Trophoblast cell (in vitro differentiated cells and primary cell): ENCODE results near the gene RAD51C.
"Not testable (repeated sequence)": the region's sequence is repeated elsewhere in the genome, so short reads cannot be mapped to it uniquely, and the experiment has no call there.

Experiments used
- DNase-seq, 2 donors: peaks; one replicate each; pipeline ENCODE4 v3.0.0-alpha.2; 2016
- H2AFZ ChIP-seq: 2 replicates; pipeline ENCODE4 v1.6.1; 2013; ENCODE audit warnings: low read length, moderate library complexity, mild to moderate bottlenecking; ENCODE audit not compliant: insufficient read depth, poor library complexity
- H2AK5ac ChIP-seq: 2 replicates; pipeline ENCODE4 v1.6.1; 2013; ENCODE audit warnings: mild to moderate bottlenecking, low read length
- H2BK120ac ChIP-seq: 2 replicates; pipeline ENCODE4 v1.6.1; 2013; ENCODE audit warnings: low read length, mild to moderate bottlenecking, moderate library complexity; ENCODE audit not compliant: insufficient read depth, poor library complexity
- H2BK12ac ChIP-seq: 2 replicates; pipeline ENCODE4 v1.6.1; 2013; ENCODE audit warnings: mild to moderate bottlenecking, low read length, moderate library complexity
- H2BK5ac ChIP-seq: 2 replicates; pipeline ENCODE4 v1.6.1; 2013; ENCODE audit warnings: low read length, low read depth, moderate library complexity, mild to moderate bottlenecking; ENCODE audit not compliant: poor library complexity
- H3K14ac ChIP-seq: 2 replicates; pipeline ENCODE4 v1.6.1; 2013; ENCODE audit warnings: mild to moderate bottlenecking, low read length
- H3K18ac ChIP-seq: 2 replicates; pipeline ENCODE4 v1.6.1; 2013; ENCODE audit warnings: mild to moderate bottlenecking, low read length
- H3K23ac ChIP-seq: 2 replicates; pipeline ENCODE4 v1.6.1; 2013; ENCODE audit warnings: low read length
- H3K27ac ChIP-seq: 2 replicates; pipeline ENCODE4 v1.5.1; 2013; ENCODE audit warnings: low read depth, mild to moderate bottlenecking, inconsistent platforms, low read length, moderate library complexity
- H3K27me3 ChIP-seq: 2 replicates; pipeline ENCODE4 v1.6.1; 2013; ENCODE audit warnings: inconsistent platforms, mild to moderate bottlenecking, low read length, moderate library complexity; ENCODE audit not compliant: insufficient read depth
- H3K36me3 ChIP-seq, 2 experiments: 1 replicate in 1 of 2; 2 replicates in 1 of 2; pipeline ENCODE4 v1.6.1; 2013; ENCODE audit warnings: low read length in 2 of 2, mild to moderate bottlenecking in 2 of 2, moderate library complexity in 1 of 2; ENCODE audit not compliant: insufficient read depth in 2 of 2, control insufficient read depth in 1 of 2
- H3K4ac ChIP-seq: 2 replicates; pipeline ENCODE4 v1.6.1; 2013; ENCODE audit warnings: low read depth, mild to moderate bottlenecking, low read length, moderate library complexity
- H3K4me1 ChIP-seq, 2 experiments: 1 replicate in 1 of 2; 2 replicates in 1 of 2; pipeline ENCODE4 v1.6.1; 2013; ENCODE audit warnings: low read length in 2 of 2, mild to moderate bottlenecking in 2 of 2, moderate library complexity in 1 of 2; ENCODE audit not compliant: insufficient read depth in 2 of 2, control insufficient read depth in 1 of 2
- H3K4me2 ChIP-seq: 2 replicates; pipeline ENCODE4 v1.6.1; 2013; ENCODE audit warnings: inconsistent platforms, mild to moderate bottlenecking, low read length, moderate library complexity
- H3K4me3 ChIP-seq: 2 replicates; pipeline ENCODE4 v1.5.1; 2013; ENCODE audit warnings: mild to moderate bottlenecking, low read depth, low read length, inconsistent platforms
- H3K79me1 ChIP-seq: one replicate; pipeline ENCODE4 v1.6.1; 2013; ENCODE audit warnings: low read length
- H3K79me2 ChIP-seq: 2 replicates; pipeline ENCODE4 v1.6.1; 2013; ENCODE audit warnings: low read length, mild to moderate bottlenecking; ENCODE audit not compliant: control insufficient read depth, insufficient read depth, poor library complexity
- H3K9ac ChIP-seq: 2 replicates; pipeline ENCODE4 v1.6.1; 2013; ENCODE audit warnings: mild to moderate bottlenecking, low read length
- H3K9me3 ChIP-seq: 2 replicates; pipeline ENCODE4 v1.6.1; 2013; ENCODE audit warnings: low read depth, mild to moderate bottlenecking, control low read depth, inconsistent platforms, low read length; ENCODE audit not compliant: insufficient read depth
- H4K12ac ChIP-seq: 2 replicates; pipeline ENCODE4 v1.6.1; 2013; ENCODE audit warnings: low read depth, mild to moderate bottlenecking, low read length, moderate library complexity
- H4K8ac ChIP-seq: 2 replicates; pipeline ENCODE4 v1.6.1; 2013; ENCODE audit warnings: low read depth, mild to moderate bottlenecking, low read length, moderate library complexity
- H4K91ac ChIP-seq: one replicate; pipeline ENCODE4 v1.6.1; 2013; ENCODE audit warnings: low read depth, mild to moderate bottlenecking, low read length, moderate library complexity
- WGBS: extraction: QIAGEN DNeasy Blood & Tissue Kit; methylation state at CpG from one replicate; pipeline ENCODE4 v1.1.7; 2013; ENCODE audit warnings: missing lambda C conversion rate; ENCODE audit not compliant: insufficient read length, insufficient coverage; ENCODE audit errors: extremely low coverage; 5-methylcytosine and 5-hydroxymethylcytosine counted together

The RAD51C gene

GRCh38 chr17:58684462-58684861 lies 7.9 kb upstream of the RAD51C start:
- not testable (repeated sequence) for H2BK12ac ChIP-seq, H3K79me2 ChIP-seq, H4K91ac ChIP-seq, H3K4ac ChIP-seq, H3K36me3 ChIP-seq, H3K18ac ChIP-seq, H3K4me2 ChIP-seq, H3K79me1 ChIP-seq, H3K14ac ChIP-seq, H2BK120ac ChIP-seq, H4K8ac ChIP-seq, DNase-seq, H2AK5ac ChIP-seq, H3K4me3 ChIP-seq, H2AFZ ChIP-seq, H2BK5ac ChIP-seq, H3K4me1 ChIP-seq, H3K27ac ChIP-seq, H3K9me3 ChIP-seq, H4K12ac ChIP-seq, H3K9ac ChIP-seq, H3K23ac ChIP-seq, H3K27me3 ChIP-seq
- WGBS, result no CpG with 5 or more reads among the region's 6 CpGs

DNA sequence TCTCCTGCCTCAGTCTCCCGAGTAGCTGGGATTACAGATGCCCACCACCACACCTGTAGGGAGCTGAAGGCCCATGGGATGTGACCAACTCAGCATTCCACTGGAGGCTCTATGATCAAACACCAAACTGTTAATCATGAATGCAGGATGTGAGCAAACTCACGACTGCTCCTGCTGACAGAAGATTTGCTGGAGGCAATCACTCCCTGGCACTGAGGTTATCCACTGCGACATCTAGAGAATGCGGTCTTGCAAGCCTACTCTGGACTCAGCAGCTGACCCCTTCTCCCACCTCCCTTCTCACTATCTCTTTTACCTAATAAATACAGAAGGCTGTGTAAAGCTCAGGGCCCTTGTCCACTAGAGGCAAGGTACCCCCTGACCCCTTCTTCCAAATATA lies 5.4 kb upstream of the RAD51C start:
- Histone ChIP-seq H3K4ac (no peak overlapping the region), H3K4me1 (peaks cover 4 to 8% of the 10 kb centered on the region in 2 experiments), H3K36me3 (no peaks in the 10 kb centered on the region), H2BK12ac (peak overlapping the region; percentile 84), H3K27ac (peak overlapping the region; percentile 8), H3K9ac (no peak overlapping the region), H3K79me2 (no peaks in the 10 kb centered on the region), H4K8ac (no peak overlapping the region), H3K14ac (no peak overlapping the region), H2BK120ac (no peak overlapping the region), H2AK5ac (no peak overlapping the region), H2AFZ (no peak overlapping the region), H3K23ac (no peak overlapping the region), H3K18ac (no peak overlapping the region), H3K9me3 (no peaks in the 10 kb centered on the region), H3K79me1 (peaks cover 4% of the 10 kb centered on the region), H4K12ac (no peak overlapping the region), H3K27me3 (no peaks in the 10 kb centered on the region), H3K4me2 (peak overlapping the region; percentile 14), H4K91ac (no peak overlapping the region), H2BK5ac (no peak overlapping the region), H3K4me3 (no peak overlapping the region)
- DNase-seq, result peak; percentile 91 to 93
- WGBS, result no CpG with 5 or more reads among the region's 4 CpGs

DNA sequence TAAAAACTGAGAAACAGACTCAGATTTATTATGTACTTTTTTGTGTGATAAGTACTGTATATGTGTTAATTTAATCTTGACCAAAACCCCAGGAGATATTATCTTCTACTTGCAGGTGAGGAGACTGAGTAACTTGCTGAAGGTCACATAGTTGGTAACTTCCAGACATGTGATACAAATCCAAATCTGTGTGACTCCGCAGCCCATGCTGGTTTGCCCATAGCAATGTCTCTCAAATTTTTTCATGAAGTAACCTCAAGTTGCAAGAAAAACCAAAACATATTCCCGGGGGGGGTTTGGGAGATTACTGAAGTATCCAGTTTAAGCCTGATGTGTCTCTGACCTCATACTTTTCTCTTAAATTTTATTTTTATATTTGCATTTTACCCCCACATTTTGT lies 3.9 kb upstream of the RAD51C start:
- Histone ChIP-seq H2BK12ac (no peak overlapping the region), H3K79me1 (peaks cover 7% of the 10 kb centered on the region), H3K27ac (no peak overlapping the region), H3K4ac (no peak overlapping the region), H3K27me3 (no peaks in the 10 kb centered on the region), H3K4me3 (no peak overlapping the region), H4K8ac (no peak overlapping the region), H3K23ac (no peak overlapping the region), H2AFZ (no peak overlapping the region), H3K18ac (no peak overlapping the region), H2BK5ac (no peak overlapping the region), H4K91ac (no peak overlapping the region), H3K4me1 (peaks cover 6 to 8% of the 10 kb centered on the region in 2 experiments), H3K36me3 (no peaks in the 10 kb centered on the region), H3K4me2 (no peak overlapping the region), H3K9me3 (no peaks in the 10 kb centered on the region), H3K9ac (no peak overlapping the region), H3K14ac (no peak overlapping the region), H4K12ac (no peak overlapping the region), H2BK120ac (no peak overlapping the region), H3K79me2 (no peaks in the 10 kb centered on the region), H2AK5ac (no peak overlapping the region)
- DNase-seq, result peak; percentile 65 to 74
- whole genome bisulfite sequencing, result no CpG with 5 or more reads among the region's 2 CpGs

DNA sequence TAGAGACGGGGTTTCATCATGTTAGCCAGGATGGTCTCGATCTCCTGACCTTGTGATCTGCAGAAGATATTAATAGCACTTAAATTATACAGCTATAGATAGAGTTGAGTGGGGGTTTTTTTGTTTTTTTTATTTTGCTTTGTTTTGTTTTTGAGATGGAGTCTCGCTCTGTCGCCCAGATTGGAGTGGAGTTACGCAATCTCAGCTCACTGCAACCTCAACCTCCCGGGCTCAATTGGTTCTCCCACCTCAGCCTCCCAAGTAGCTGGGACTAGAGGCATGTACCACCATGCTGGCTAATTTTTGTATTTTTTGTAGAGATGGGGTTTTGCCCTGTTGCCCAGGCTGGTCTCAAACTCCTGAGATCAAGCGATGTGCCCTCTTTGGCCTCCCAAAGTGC lies 2.4 kb upstream of the RAD51C start:
- H3K79me1 ChIP-seq, H3K4ac ChIP-seq, H3K36me3 ChIP-seq, H3K27ac ChIP-seq, H2AK5ac ChIP-seq, H2BK12ac ChIP-seq, H3K4me2 ChIP-seq, H2AFZ ChIP-seq, H4K12ac ChIP-seq, H3K9me3 ChIP-seq, H4K8ac ChIP-seq, H3K18ac ChIP-seq, H3K9ac ChIP-seq, DNase-seq, H3K4me1 ChIP-seq, H3K27me3 ChIP-seq, H4K91ac ChIP-seq, H2BK120ac ChIP-seq, H2BK5ac ChIP-seq, H3K14ac ChIP-seq, H3K23ac ChIP-seq, H3K4me3 ChIP-seq, H3K79me2 ChIP-seq: not testable (repeated sequence)
- WGBS, result no CpG with 5 or more reads among the region's 7 CpGs
